H1 (cell line): Measurements from ENCODE around the gene ARHGAP42.

ENCODE experiments used
- CTCF ChIP-seq, 3 experiments: IDR thresholded peaks; 1 replicate in 2 of 3; 2 replicates in 1 of 3; pipeline versions ENCODE4 v1.5.1 to v1.6.1; 2011; ENCODE audit warnings: low read length in 3 of 3, mild to moderate bottlenecking in 3 of 3, inconsistent platforms in 2 of 3, low read depth in 1 of 3, moderate library complexity in 1 of 3; ENCODE audit not compliant: insufficient read depth in 1 of 3; ENCODE audit errors: control extremely low read depth in 1 of 3
- EP300 ChIP-seq, 2 experiments: IDR thresholded peaks; 1 replicate in 1 of 2; 2 replicates in 1 of 2; pipeline ENCODE4 v1.6.1; 2011 to 2012; ENCODE audit warnings: low read depth in 2 of 2, low read length in 2 of 2, mild to moderate bottlenecking in 2 of 2, borderline replicate concordance in 1 of 2, inconsistent platforms in 1 of 2, moderate library complexity in 1 of 2
- JUND ChIP-seq: IDR thresholded peaks from 2 replicates; pipeline ENCODE4 v1.6.1; 2011; ENCODE audit warnings: mild to moderate bottlenecking, improper control_type of control experiment, low read length
- RNF2 ChIP-seq: fragments of 200-900, 300-1000 bp; sonication (generic); IDR thresholded peaks from 2 replicates; pipeline ENCODE4 v1.7.1; 2016; ENCODE audit warnings: borderline replicate concordance, low read depth, mild to moderate bottlenecking, antibody characterized with exemption, low read length; ENCODE audit not compliant: poor library complexity, severe bottlenecking; ENCODE audit errors: missing control alignments

GRCh38 chr11:100776212-100776896 is 89.3 kb downstream of the ARHGAP42 start:
- TF ChIP-seq CTCF (IDR thresholded peaks at IDR 0.05; ENCODE audit: control extremely low read depth in 1 of 3, insufficient read depth in 1 of 3, low read depth in 1 of 3, low read length in 3 of 3) (no peak), RNF2 (no peak), EP300 (IDR thresholded peaks at IDR 0.05; ENCODE audit: borderline replicate concordance in 1 of 2, low read depth in 2 of 2, low read length in 2 of 2) (no peak), JUND (no peak)
